Vagina (tissue), 2 donors: ENCODE data around the gene ANKRD39.

Source experiments
- CTCF ChIP-seq, 3 experiments: fragments of 450-650 bp in 2 of 3; fragments of 200-600 bp in 1 of 3; sonication (generic) in 1 of 3; IDR thresholded peaks; one replicate each; pipeline ENCODE4 v1.5.1; 2017 to 2019; ENCODE audit warnings: antibody characterized with exemption in 3 of 3, mild to moderate bottlenecking in 2 of 3, moderate library complexity in 2 of 3
- POLR2A ChIP-seq, 2 donors: fragments of 450-650 bp; IDR thresholded peaks; one replicate each; pipeline ENCODE4 v1.6.1; 2017; ENCODE audit warnings: antibody characterized with exemption in 2 of 2, mild to moderate bottlenecking in 2 of 2, moderate library complexity in 2 of 2
- POLR2AphosphoS5 ChIP-seq, 2 donors: sonication (generic); formaldehyde crosslinking; IDR thresholded peaks; one replicate each; pipeline ENCODE4 v1.9.0; 2017; ENCODE audit warnings: antibody characterized with exemption in 2 of 2, mild to moderate bottlenecking in 2 of 2, low read depth in 1 of 2; ENCODE audit not compliant: insufficient read depth in 1 of 2

GRCh38 chr2:96857667-96858372 lies at the start of gene ANKRD39:
- peak; percentile 65 to 93 (median 76) for TF ChIP-seq CTCF (IDR thresholded peaks at IDR 0.05)
- peak in 1 of 2 donors; percentile 74 for TF ChIP-seq POLR2A (IDR thresholded peaks at IDR 0.05)
- peak; percentile 33 to 82 for TF ChIP-seq POLR2AphosphoS5 (IDR thresholded peaks at IDR 0.05; ENCODE audit: insufficient read depth in 1 of 2, low read depth in 1 of 2)
